Endothelial cell of umbilical vein (primary cell): Measurements from ENCODE around the gene MRPS23.

Source experiments
- CTCF ChIP-seq, 2 donors: IDR thresholded peaks; 1 replicate in 1 of 2; 2 replicates in 1 of 2; pipeline ENCODE4 v1.5.1; 2011; ENCODE audit warnings: low read length in 2 of 2, mild to moderate bottlenecking in 2 of 2, moderate library complexity in 2 of 2, control low read depth in 1 of 2, inconsistent platforms in 1 of 2, low read depth in 1 of 2; ENCODE audit not compliant: insufficient read depth in 1 of 2; ENCODE audit errors: extremely low read depth in 1 of 2
- EZH2 ChIP-seq: IDR thresholded peaks from 2 replicates; pipeline ENCODE4 v1.6.1; 2012; ENCODE audit warnings: borderline replicate concordance, low read depth, mild to moderate bottlenecking, moderate library complexity, low read length, inconsistent platforms; ENCODE audit not compliant: severe bottlenecking
- POLR2A ChIP-seq: IDR thresholded peaks from 2 replicates; pipeline ENCODE4 v1.6.1; 2012; ENCODE audit warnings: low read depth, mild to moderate bottlenecking, control low read depth, low read length

GRCh38 chr17:57835333-57835900 lies 14.4 kb downstream of the MRPS23 start:
- TF ChIP-seq POLR2A = no peak
- TF ChIP-seq CTCF (IDR thresholded peaks at IDR 0.05; ENCODE audit: extremely low read depth in 1 of 2, insufficient read depth in 1 of 2, low read depth in 1 of 2, low read length in 2 of 2) = no peak
- TF ChIP-seq EZH2 = no peak
